ENCODE results near the gene CLEC16A. TPM values are rescaled to one million over a fixed set of nuclear protein-coding genes. Genes with fewer than 3 reads are reported as not detected.

CLEC16A gene
- total RNA-seq, 2 donors from 2014 or later = 46.6 to 47.6 TPM

DNA sequence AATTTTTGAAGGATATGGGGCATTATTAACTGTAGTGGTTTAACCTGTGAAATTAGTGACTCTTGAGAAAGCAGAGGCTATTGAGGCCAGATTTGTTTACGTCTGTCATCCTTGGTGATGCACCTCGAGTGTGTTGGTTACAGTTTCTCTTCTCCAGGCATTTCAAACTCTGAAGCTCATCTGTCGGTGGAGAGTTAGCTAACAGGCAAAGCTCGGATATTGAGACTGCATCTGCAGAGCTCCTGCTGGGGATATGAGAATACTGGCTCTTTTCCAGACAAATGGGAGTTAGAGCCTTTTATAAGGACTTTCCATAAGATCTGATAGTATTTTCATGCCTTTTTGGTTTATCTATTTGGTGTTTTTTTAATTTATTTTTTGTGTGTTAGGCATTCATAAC, 6.7 kb downstream of the CLEC16A start:
- ATAC-seq (ENCODE audit: insufficient number of reproducible peaks, low FRiP score, low read depth) = no peak
- H3K9me3 ChIP-seq = no peaks in the 10 kb centered on the region
- no peak overlapping the region for H3K4me3 ChIP-seq
- TF ChIP-seq, protein P1, sequence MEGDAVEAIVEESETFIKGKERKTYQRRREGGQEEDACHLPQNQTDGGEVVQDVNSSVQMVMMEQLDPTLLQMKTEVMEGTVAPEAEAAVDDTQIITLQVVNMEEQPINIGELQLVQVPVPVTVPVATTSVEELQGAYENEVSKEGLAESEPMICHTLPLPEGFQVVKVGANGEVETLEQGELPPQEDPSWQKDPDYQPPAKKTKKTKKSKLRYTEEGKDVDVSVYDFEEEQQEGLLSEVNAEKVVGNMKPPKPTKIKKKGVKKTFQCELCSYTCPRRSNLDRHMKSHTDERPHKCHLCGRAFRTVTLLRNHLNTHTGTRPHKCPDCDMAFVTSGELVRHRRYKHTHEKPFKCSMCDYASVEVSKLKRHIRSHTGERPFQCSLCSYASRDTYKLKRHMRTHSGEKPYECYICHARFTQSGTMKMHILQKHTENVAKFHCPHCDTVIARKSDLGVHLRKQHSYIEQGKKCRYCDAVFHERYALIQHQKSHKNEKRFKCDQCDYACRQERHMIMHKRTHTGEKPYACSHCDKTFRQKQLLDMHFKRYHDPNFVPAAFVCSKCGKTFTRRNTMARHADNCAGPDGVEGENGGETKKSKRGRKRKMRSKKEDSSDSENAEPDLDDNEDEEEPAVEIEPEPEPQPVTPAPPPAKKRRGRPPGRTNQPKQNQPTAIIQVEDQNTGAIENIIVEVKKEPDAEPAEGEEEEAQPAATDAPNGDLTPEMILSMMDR (IDR thresholded peaks at IDR 0.05) = no peak
- no peak overlapping the region for H3K27ac ChIP-seq
- H3K36me3 ChIP-seq = no peaks in the 10 kb centered on the region
- DNase-seq (ENCODE audit: low spot score) = no peak
- H3K4me1 ChIP-seq (ENCODE audit: control insufficient read depth in 1 of 2, low read depth in 2 of 2) = peaks cover 9 to 25% of the 10 kb centered on the region in 2 donors
- H3K27me3 ChIP-seq (replicated peaks; ENCODE audit: insufficient read depth) = no peaks in the 10 kb centered on the region

DNA sequence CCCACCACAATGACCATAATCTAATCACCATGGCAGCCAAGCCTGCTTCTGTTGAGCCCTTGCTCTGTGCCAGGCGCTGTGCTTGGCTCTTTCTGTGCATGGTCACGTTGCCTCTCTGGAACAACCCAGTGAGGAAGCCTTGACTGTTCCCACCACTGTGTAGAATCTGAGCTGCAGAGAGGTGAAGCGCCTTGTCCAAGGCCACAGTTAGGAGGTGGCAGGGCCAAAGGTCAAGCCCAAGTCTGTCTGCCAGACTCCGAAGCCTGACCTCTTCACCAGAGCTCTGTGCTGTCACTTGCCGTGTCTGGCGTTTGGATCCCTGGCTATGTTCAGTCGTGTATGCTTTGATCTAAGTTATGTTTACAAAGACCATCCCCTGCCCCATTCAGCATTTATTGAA, 10.5 kb downstream of the CLEC16A start:
- TF ChIP-seq, protein P1 (IDR thresholded peaks at IDR 0.05) = no peak
- Histone ChIP-seq H3K27ac (no peak overlapping the region), H3K4me1 (ENCODE audit: control insufficient read depth in 1 of 2, low read depth in 2 of 2) (no peaks in the 10 kb centered on the region), H3K4me3 (no peak overlapping the region), H3K9me3 (no peaks in the 10 kb centered on the region), H3K36me3 (no peaks in the 10 kb centered on the region), H3K27me3 (replicated peaks; ENCODE audit: insufficient read depth) (no peaks in the 10 kb centered on the region)
- DNase-seq (ENCODE audit: low spot score) (no peak), ATAC-seq (ENCODE audit: insufficient number of reproducible peaks, low FRiP score, low read depth) (no peak)

DNA sequence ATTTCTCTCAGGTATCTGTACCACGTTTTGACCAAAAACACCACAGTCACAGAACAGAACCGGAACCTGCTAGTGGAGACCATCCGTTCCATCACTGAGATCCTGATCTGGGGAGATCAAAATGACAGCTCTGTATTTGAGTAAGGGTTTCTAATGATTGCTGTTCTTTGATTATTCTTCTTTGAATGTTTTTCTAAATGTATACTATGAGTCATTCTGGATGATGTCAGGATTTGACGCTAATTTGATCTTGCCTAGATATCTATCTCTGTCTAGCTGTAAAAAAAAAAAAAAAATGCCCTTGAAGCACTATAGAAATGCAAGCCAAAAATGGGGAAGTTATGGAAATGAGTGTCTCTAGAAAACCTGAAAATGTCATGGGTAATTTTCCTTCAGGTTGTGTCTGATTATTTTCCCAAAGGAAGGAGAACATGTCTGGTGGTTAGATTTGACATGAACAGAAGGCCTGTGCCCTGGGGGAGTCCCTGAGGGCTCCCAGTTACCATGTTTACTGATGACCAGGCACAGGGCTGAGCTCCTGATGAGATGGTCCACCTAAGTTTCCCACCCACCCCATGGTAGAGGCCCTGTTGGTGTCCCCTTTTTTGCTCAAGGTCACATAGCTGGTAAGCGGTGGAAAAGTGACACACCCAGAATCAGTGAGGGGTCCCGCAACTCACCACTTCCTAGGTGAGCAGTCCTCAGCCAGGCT, 13.6 kb downstream of the CLEC16A start:
- TF ChIP-seq, protein P1 (IDR thresholded peaks at IDR 0.05) = no peak
- ATAC-seq (ENCODE audit: insufficient number of reproducible peaks, low FRiP score, low read depth) (no peak), DNase-seq (ENCODE audit: low spot score) (no peak)
- peaks cover 5% of the 10 kb centered on the region for H3K36me3 ChIP-seq
- H3K4me3 ChIP-seq = no peak overlapping the region
- no peak overlapping the region for H3K27ac ChIP-seq
- H3K9me3 ChIP-seq = no peaks in the 10 kb centered on the region
- H3K4me1 ChIP-seq (ENCODE audit: control insufficient read depth in 1 of 2, low read depth in 2 of 2) = peaks cover 15 to 17% of the 10 kb centered on the region in 2 donors
- no peaks in the 10 kb centered on the region for H3K27me3 ChIP-seq (replicated peaks; ENCODE audit: insufficient read depth)

DNA sequence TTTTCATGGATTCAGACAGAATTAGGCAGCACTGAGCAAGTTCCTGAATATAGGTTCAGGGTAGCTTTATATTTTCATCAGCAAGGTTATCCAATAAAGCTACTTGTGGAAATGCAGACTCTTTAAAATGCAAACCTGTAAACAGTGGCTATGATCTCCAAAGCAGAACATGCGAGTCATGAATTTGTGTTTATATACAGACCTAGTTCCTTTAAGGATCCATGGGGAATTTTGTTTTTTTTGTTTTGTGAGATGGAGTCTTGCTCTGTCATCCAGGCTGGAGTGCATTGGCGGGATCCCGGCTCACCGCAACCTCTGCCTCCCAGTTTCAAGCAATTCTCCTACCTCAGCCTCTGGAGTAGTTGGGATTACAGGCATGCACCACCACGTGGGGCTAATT, 14.8 kb downstream of the CLEC16A start:
- H3K27me3 ChIP-seq (replicated peaks; ENCODE audit: insufficient read depth) = no peaks in the 10 kb centered on the region

DNA sequence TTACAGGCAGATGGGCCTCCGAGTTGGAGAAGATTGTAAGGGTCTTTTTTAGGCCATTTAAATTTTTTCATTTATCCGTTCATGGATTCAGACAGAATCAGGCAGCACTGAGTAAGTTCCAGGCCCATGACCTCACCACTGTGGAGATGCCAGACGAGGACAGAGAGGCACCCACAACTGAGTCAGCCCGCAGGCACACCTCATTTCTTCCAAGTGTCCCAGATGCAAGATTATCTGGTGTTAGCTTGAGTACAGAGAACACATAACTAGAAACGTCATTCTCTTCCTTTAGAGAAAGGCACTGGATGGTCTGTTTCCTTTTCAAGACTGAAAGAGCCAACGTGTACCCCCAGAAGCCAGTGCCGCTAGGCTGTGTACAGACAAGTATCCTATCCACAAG, 16.9 kb downstream of the CLEC16A start:
- ATAC-seq (ENCODE audit: insufficient number of reproducible peaks, low FRiP score, low read depth) (peak; percentile 42), DNase-seq (ENCODE audit: low spot score) (peak; percentile 63)
- peak overlapping the region; percentile 28 for H3K4me3 ChIP-seq
- no peaks in the 10 kb centered on the region for H3K9me3 ChIP-seq
- TF ChIP-seq, protein P1 (IDR thresholded peaks at IDR 0.05) = no peak
- peaks cover 18 to 21% of the 10 kb centered on the region in 2 donors for H3K4me1 ChIP-seq (ENCODE audit: control insufficient read depth in 1 of 2, low read depth in 2 of 2)
- H3K27ac ChIP-seq = peak overlapping the region; percentile 51 to 86
- H3K27me3 ChIP-seq (replicated peaks; ENCODE audit: insufficient read depth) = no peaks in the 10 kb centered on the region
- peaks cover 10% of the 10 kb centered on the region for H3K36me3 ChIP-seq

More for the DNA sequence above, 14.8 kb downstream of the CLEC16A start:
- H3K4me3 ChIP-seq = no peak overlapping the region
- no peak overlapping the region for H3K27ac ChIP-seq
- DNase-seq (ENCODE audit: low spot score) = no peak
- no peaks in the 10 kb centered on the region for H3K9me3 ChIP-seq
- TF ChIP-seq, protein P1 (IDR thresholded peaks at IDR 0.05) = no peak
- ATAC-seq (ENCODE audit: insufficient number of reproducible peaks, low FRiP score, low read depth) = no peak
- H3K4me1 ChIP-seq (ENCODE audit: control insufficient read depth in 1 of 2, low read depth in 2 of 2) = peaks cover 15 to 18% of the 10 kb centered on the region in 2 donors
- peaks cover 10% of the 10 kb centered on the region for H3K36me3 ChIP-seq
